GM21360 (cell line): ENCODE measurements around the gene ITGB2.
A peak's percentile ranks its signal among the peaks of the same experiment; 100 is the strongest.

ENCODE experiments used
- ATAC-seq: cut with Tn5 transposase; IDR thresholded peaks from one replicate; pipeline ENCODE4 v1.9.1; 2021; ENCODE audit warnings: mild to moderate bottlenecking, moderate library complexity; ENCODE audit not compliant: unreplicated experiment

Gene ITGB2

GRCh38 chr21:44920694-44921604 lies at the start of gene ITGB2:
TSS of gene ITGB2 (minus strand) at chr21:44920899. CDS start at chr21:44910782, 10,117 bp downstream.
- ATAC-seq: peak; percentile 46

GRCh38 chr21:44969931-44970755 lies 49.4 kb upstream of the ITGB2 start:
- ATAC-seq: no peak

- no peak for ATAC-seq
Observed at GRCh38 chr21:44969066-44969670, 48.5 kb upstream of the ITGB2 start.

- ATAC-seq: no peak
Observed at GRCh38 chr21:44967082-44968047, 46.7 kb upstream of the ITGB2 start.

GRCh38 chr21:44966135-44967081 lies 45.7 kb upstream of the ITGB2 start:
- ATAC-seq: no peak

- no peak for ATAC-seq
Observed at GRCh38 chr21:44965251-44966022, 44.7 kb upstream of the ITGB2 start.

GRCh38 chr21:44964381-44964780 lies 43.7 kb upstream of the ITGB2 start:
- no peak for ATAC-seq

- no peak for ATAC-seq
Observed at GRCh38 chr21:44962403-44962966, 41.8 kb upstream of the ITGB2 start.

- no peak for ATAC-seq
Observed at GRCh38 chr21:44960141-44961092, 39.7 kb upstream of the ITGB2 start.

- no peak for ATAC-seq
Observed at GRCh38 chr21:44959376-44960091, 38.8 kb upstream of the ITGB2 start.

GRCh38 chr21:44958471-44959191 lies 37.9 kb upstream of the ITGB2 start:
- ATAC-seq: no peak

GRCh38 chr21:44957901-44958451 lies 37.3 kb upstream of the ITGB2 start:
- no peak for ATAC-seq

GRCh38 chr21:44957047-44957831 lies 36.5 kb upstream of the ITGB2 start:
- no peak for ATAC-seq

GRCh38 chr21:44956356-44957046 lies 35.8 kb upstream of the ITGB2 start:
- ATAC-seq: no peak
